Mammary epithelial cell (primary cell): Measurements from ENCODE around the gene CCL8.

Experiments used
- EZH2 ChIP-seq: IDR thresholded peaks from 2 replicates; pipeline ENCODE4 v1.6.1; 2012; ENCODE audit warnings: low read length, inconsistent platforms, borderline replicate concordance
- TF ChIP-seq, protein P1 (sequence below), 2 donors: IDR thresholded peaks in 1 of 2; conservative IDR thresholded peaks in 1 of 2; 2 replicates each; pipeline ENCODE4 v1.5.1; 2011 to 2012; ENCODE audit warnings: inconsistent platforms in 2 of 2, low read length in 2 of 2, mild to moderate bottlenecking in 2 of 2, control low read depth in 1 of 2, low read depth in 1 of 2; ENCODE audit not compliant: insufficient read depth in 1 of 2; ENCODE audit errors: extremely low read depth in 1 of 2

DNA sequence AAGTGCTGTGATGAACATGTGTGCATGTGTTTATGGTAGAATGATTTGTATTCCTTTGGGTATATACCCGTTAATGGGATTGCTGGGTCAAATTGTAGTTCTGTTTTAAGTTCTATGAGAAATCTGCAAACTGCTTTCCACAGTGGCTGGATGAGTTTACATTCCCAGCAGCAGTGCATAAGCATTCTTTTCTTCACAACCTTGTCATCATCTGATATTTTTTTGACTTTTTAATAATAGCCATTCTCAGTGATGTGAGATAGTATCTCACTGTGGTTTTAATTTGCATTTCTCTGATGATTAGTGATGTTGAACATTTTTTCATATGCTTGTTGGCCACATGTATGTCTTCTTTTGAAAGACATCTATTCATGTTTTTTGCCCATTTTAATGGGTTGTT is 18.5 kb downstream of the CCL8 start:
- TF ChIP-seq, protein P1, sequence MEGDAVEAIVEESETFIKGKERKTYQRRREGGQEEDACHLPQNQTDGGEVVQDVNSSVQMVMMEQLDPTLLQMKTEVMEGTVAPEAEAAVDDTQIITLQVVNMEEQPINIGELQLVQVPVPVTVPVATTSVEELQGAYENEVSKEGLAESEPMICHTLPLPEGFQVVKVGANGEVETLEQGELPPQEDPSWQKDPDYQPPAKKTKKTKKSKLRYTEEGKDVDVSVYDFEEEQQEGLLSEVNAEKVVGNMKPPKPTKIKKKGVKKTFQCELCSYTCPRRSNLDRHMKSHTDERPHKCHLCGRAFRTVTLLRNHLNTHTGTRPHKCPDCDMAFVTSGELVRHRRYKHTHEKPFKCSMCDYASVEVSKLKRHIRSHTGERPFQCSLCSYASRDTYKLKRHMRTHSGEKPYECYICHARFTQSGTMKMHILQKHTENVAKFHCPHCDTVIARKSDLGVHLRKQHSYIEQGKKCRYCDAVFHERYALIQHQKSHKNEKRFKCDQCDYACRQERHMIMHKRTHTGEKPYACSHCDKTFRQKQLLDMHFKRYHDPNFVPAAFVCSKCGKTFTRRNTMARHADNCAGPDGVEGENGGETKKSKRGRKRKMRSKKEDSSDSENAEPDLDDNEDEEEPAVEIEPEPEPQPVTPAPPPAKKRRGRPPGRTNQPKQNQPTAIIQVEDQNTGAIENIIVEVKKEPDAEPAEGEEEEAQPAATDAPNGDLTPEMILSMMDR (conservative IDR thresholded peaks at IDR 0.05 in 1 of 2, IDR thresholded peaks at IDR 0.05 in 1 of 2; ENCODE audit: extremely low read depth in 1 of 2, insufficient read depth in 1 of 2, low read depth in 1 of 2, low read length in 2 of 2), result no peak
- TF ChIP-seq EZH2, result no peak
